Pancreas (tissue), 10 donors: ENCODE data around the gene C1orf74. TPM values are rescaled to one million over a fixed set of nuclear protein-coding genes. Genes with fewer than 3 reads are reported as not detected.

Experiments
- ATAC-seq, 4 donors: fragments of 200-7000 bp; cut with Tn5 transposase; one replicate each; pipeline versions ENCODE4 v1.8.0 to v1.9.1; 2020; ENCODE audit warnings: mild to moderate bottlenecking in 4 of 4, moderate library complexity in 4 of 4
- DNase-seq, 6 donors: peaks; one replicate each; pipeline ENCODE4 v3.0.0-alpha.2; 2020
- FAIRE-seq: peaks from 2 replicates; lab custom pipeline; 2012; peaks lifted over from hg19 to GRCh38; lab: Jason Lieb, UNC
- H3K27ac ChIP-seq, 4 donors: fragments of 200-600 bp; sonication (generic); 1 replicate in 3 of 4; 2 replicates in 1 of 4; pipeline versions ENCODE4 v1.5.0 to v1.8.0; 2020
- H3K27me3 ChIP-seq, 4 donors: fragments of 200-600 bp; one replicate each; pipeline ENCODE4 v1.8.0; 2021
- H3K36me3 ChIP-seq, 3 donors: fragments of 200-600 bp; sonication (generic) in 1 of 3; one replicate each; pipeline versions ENCODE4 v1.5.0 to v1.8.0; 2020 to 2021
- H3K4me1 ChIP-seq, 3 donors: fragments of 200-600 bp; one replicate each; pipeline ENCODE4 v1.8.0; 2021
- H3K4me3 ChIP-seq, 4 donors: fragments of 200-600 bp; sonication (generic) in 2 of 4; one replicate each; pipeline versions ENCODE4 v1.5.0 to v1.8.0; 2020 to 2021
- H3K9me3 ChIP-seq, 4 donors: fragments of 200-600 bp; one replicate each; pipeline ENCODE4 v1.8.0; 2021
- CTCF ChIP-seq, 4 donors: fragments of 200-600 bp; sonication (generic) in 3 of 4; IDR thresholded peaks; one replicate each; pipeline versions ENCODE4 v1.5.0 to v1.8.0; 2021; ENCODE audit warnings: antibody characterized with exemption in 4 of 4
- WGBS, 2 donors: extraction: QIAGEN DNeasy Blood & Tissue Kit; methylation state at CpG; one replicate each; pipeline ENCODE4 v1.1.7; 2013; 5-methylcytosine and 5-hydroxymethylcytosine counted together
- intact Hi-C, 3 donors: fragments of 100-400 bp; cut with DNase I; formaldehyde crosslinking; loops; one replicate each; pipeline versions ENCODE4 v1.11.1 to v1.14.2; 2022
- polyA plus RNA-seq, 2 donors: library from polyadenylated mRNA; stranded (reverse); fragments of 200-250 nt; gene quantifications; one replicate each; pipeline ENCODE4 v1.2.3, GENCODE V29; 2013
- total RNA-seq, 6 donors: library from RNA; stranded (reverse); fragmentation: NEBNext Ultra II Directional in 4 of 6; extraction: Animal tissue kit (Norgen Biotek cat#: 25700) in 4 of 6; gene quantifications; one replicate each; pipeline versions ENCODE4 v1.2.1 to v1.2.4, GENCODE V29; 2021 to 2023
- donor health status: healthy with polysubstance abuse.
- donor health status: DM: no; HTN: no; CAD: no; lungs with moderate emphysema.
- donor health status: DM: no; HTN: no; CAD: no.
- donor health status: control.
- donor health status: control.
- donor health status: Bipolar disorder and iron deficiency.
- donor health status: DM: yes; HTN: yes; CAD: no.
- donor health status: DM: no; HTN: no; CAD: no.
- donor health status: DM: no; HTN: no; CAD: no.
- donor health status: DM: yes; HTN: yes; CAD: no.

C1orf74 gene
- total and polyA plus RNA-seq, 8 donors: 0.39 to 1.2 (median 0.82) TPM

GRCh38 chr1:209751627-209752231 is 32.6 kb downstream of the C1orf74 start:
- DNase-seq: no peak
- intact Hi-C loops: no loop called here
- Histone ChIP-seq H3K4me1 (peaks cover 0 to 9% (median 0%) of the 10 kb centered on the region in 3 donors), H3K27ac (no peak overlapping the region), H3K9me3 (no peaks in the 10 kb centered on the region), H3K27me3 (no peaks in the 10 kb centered on the region), H3K4me3 (no peak overlapping the region), H3K36me3 (no peaks in the 10 kb centered on the region)
- ATAC-seq: no peak
- FAIRE-seq: no peak
- 58 to 82% methylated on average over 5 of the region's 5 CpGs for WGBS, 2 donors
- TF ChIP-seq CTCF (IDR thresholded peaks at IDR 0.05): no peak

- Histone ChIP-seq H3K4me3 (no peak overlapping the region), H3K4me1 (peaks cover 0 to 9% (median 0%) of the 10 kb centered on the region in 3 donors), H3K36me3 (no peaks in the 10 kb centered on the region), H3K27me3 (no peaks in the 10 kb centered on the region), H3K9me3 (no peaks in the 10 kb centered on the region), H3K27ac (no peak overlapping the region)
- ATAC-seq (no peak), FAIRE-seq (no peak), DNase-seq (no peak)
- intact Hi-C loops: no loop called here
- no peak for TF ChIP-seq CTCF (IDR thresholded peaks at IDR 0.05)
- 37 to 43% methylated on average over 6 of the region's 6 CpGs for WGBS, 2 donors
These were observed 34.6 kb downstream of the C1orf74 start for GRCh38 chr1:209749670-209750323.

- 50 to 64% methylated on average over 2 of the region's 2 CpGs for WGBS, 2 donors
- no peaks in the 10 kb centered on the region for H3K9me3 ChIP-seq
- intact Hi-C loops: no loop called here
- DNase-seq (no peak), ATAC-seq (no peak), FAIRE-seq (no peak)
- peaks cover 0 to 9% (median 0%) of the 10 kb centered on the region in 3 donors for H3K4me1 ChIP-seq
- no peaks in the 10 kb centered on the region for H3K36me3 ChIP-seq
- no peak overlapping the region for H3K4me3 ChIP-seq
- H3K27me3 ChIP-seq: no peaks in the 10 kb centered on the region
- TF ChIP-seq CTCF (IDR thresholded peaks at IDR 0.05): no peak
- no peak overlapping the region for H3K27ac ChIP-seq
These were observed 35.2 kb downstream of the C1orf74 start for GRCh38 chr1:209749205-209749604.

GRCh38 chr1:209748620-209749019 is 35.7 kb downstream of the C1orf74 start:
- no peaks in the 10 kb centered on the region for H3K27me3 ChIP-seq
- WGBS, 2 donors: 61 to 72% methylated on average over 4 of the region's 4 CpGs
- DNase-seq (no peak), ATAC-seq (no peak), FAIRE-seq (no peak)
- no peak overlapping the region for H3K27ac ChIP-seq
- peaks cover 0 to 9% (median 0%) of the 10 kb centered on the region in 3 donors for H3K4me1 ChIP-seq
- intact Hi-C loops: no loop called here
- TF ChIP-seq CTCF (IDR thresholded peaks at IDR 0.05): no peak
- H3K4me3 ChIP-seq: no peak overlapping the region
- H3K36me3 ChIP-seq: no peaks in the 10 kb centered on the region
- no peaks in the 10 kb centered on the region for H3K9me3 ChIP-seq
